Adrenal gland (tissue), 5 donors: ENCODE results near the gene KLHDC10.
A peak's percentile ranks its signal among the peaks of the same experiment; 100 is the strongest.

ENCODE experiments used
- CTCF ChIP-seq, 6 experiments: fragments of 450-650 bp in 4 of 6; fragments of 200-600 bp in 2 of 6; sonication (generic) in 1 of 6; IDR thresholded peaks; 1 replicate in 5 of 6; 2 replicates in 1 of 6; pipeline versions ENCODE4 v1.5.1 to v1.8.0; 2016 to 2021; ENCODE audit warnings: antibody characterized with exemption in 6 of 6, mild to moderate bottlenecking in 2 of 6, moderate library complexity in 1 of 6
- POLR2A ChIP-seq, 2 donors: fragments of 450-650 bp; IDR thresholded peaks; one replicate each; pipeline ENCODE4 v1.6.1; 2017; ENCODE audit warnings: antibody characterized with exemption in 2 of 2, mild to moderate bottlenecking in 2 of 2, moderate library complexity in 1 of 2
- donor health status: DM: no; HTN: no; CAD: no.

GRCh38 chr7:130063036-130063435 is 7.3 kb upstream of the KLHDC10 start:
- TF ChIP-seq POLR2A (IDR thresholded peaks at IDR 0.05) (no peak), CTCF (IDR thresholded peaks at IDR 0.05) (peak in 5 of 6 experiments; percentile 51 to 66 (median 53))
